GM12891 (cell line): ENCODE measurements around the gene TRAPPC1.

ENCODE experiments used
- DNase-seq: peaks from one replicate; pipeline ENCODE4 v3.0.0; 2011; ENCODE audit warnings: low spot score; ENCODE audit not compliant: insufficient read length
- FAIRE-seq: peaks from 2 replicates; lab custom pipeline; 2011; peaks lifted over from hg19 to GRCh38; lab: Jason Lieb, UNC
- PAX5 ChIP-seq: IDR thresholded peaks from 2 replicates; pipeline ENCODE4 v1.6.1; 2011; ENCODE audit warnings: low read length, moderate library complexity, mild to moderate bottlenecking; ENCODE audit not compliant: insufficient read depth, severe bottlenecking
- POLR2A ChIP-seq: IDR thresholded peaks from 2 replicates; pipeline ENCODE4 v1.6.1; 2011; ENCODE audit warnings: low read depth, low read length, control low read depth
- POLR2AphosphoS5 ChIP-seq: IDR thresholded peaks from 2 replicates; pipeline ENCODE4 v1.6.1; 2011; ENCODE audit warnings: low read depth, low read length, control low read depth
- POU2F2 ChIP-seq: IDR thresholded peaks from 2 replicates; pipeline ENCODE4 v1.6.1; 2011; ENCODE audit warnings: low read depth, mild to moderate bottlenecking, control low read depth, low read length, moderate library complexity
- SPI1 ChIP-seq: IDR thresholded peaks from 2 replicates; pipeline ENCODE4 v1.6.1; 2011; ENCODE audit warnings: low read depth, low read length, control low read depth
- TAF1 ChIP-seq: IDR thresholded peaks from 2 replicates; pipeline ENCODE4 v1.6.1; 2011; ENCODE audit warnings: low read depth, low read length, control low read depth

TRAPPC1 gene

GRCh38 chr17:7909089-7909488 lies 22.7 kb downstream of the TRAPPC1 start:
- no peak for TF ChIP-seq SPI1
- FAIRE-seq (no peak), DNase-seq (no peak)

- DNase-seq, result no peak
- FAIRE-seq, result no peak
- TF ChIP-seq PAX5, result no peak
- TF ChIP-seq POU2F2, result no peak
- TF ChIP-seq POLR2AphosphoS5, result no peak
- TF ChIP-seq POLR2A, result no peak
- no peak for TF ChIP-seq SPI1
Observed at GRCh38 chr17:7903154-7904103, 28.3 kb downstream of the TRAPPC1 start.

- DNase-seq, result no peak
- TF ChIP-seq POU2F2, result no peak
- TF ChIP-seq SPI1, result no peak
- no peak for TF ChIP-seq TAF1
- peak; percentile 74 for FAIRE-seq
Observed at GRCh38 chr17:7897773-7898172, 34.0 kb downstream of the TRAPPC1 start.

- DNase-seq (no peak), FAIRE-seq (no peak)
- TF ChIP-seq POLR2AphosphoS5, result no peak
- TF ChIP-seq SPI1, result no peak
- no peak for TF ChIP-seq TAF1
- TF ChIP-seq POLR2A, result no peak
- no peak for TF ChIP-seq PAX5
- TF ChIP-seq POU2F2, result no peak
Observed at GRCh38 chr17:7897090-7897489, 34.7 kb downstream of the TRAPPC1 start.

GRCh38 chr17:7894866-7895265 lies 36.9 kb downstream of the TRAPPC1 start:
- FAIRE-seq (no peak), DNase-seq (no peak)
- no peak for TF ChIP-seq POU2F2
- no peak for TF ChIP-seq TAF1
- TF ChIP-seq SPI1, result no peak
- no peak for TF ChIP-seq PAX5
- no peak for TF ChIP-seq POLR2A
- TF ChIP-seq POLR2AphosphoS5, result no peak

- no peak for TF ChIP-seq POU2F2
- no peak for TF ChIP-seq POLR2AphosphoS5
- no peak for TF ChIP-seq PAX5
- no peak for TF ChIP-seq SPI1
- TF ChIP-seq TAF1, result no peak
- no peak for TF ChIP-seq POLR2A
- no peak for FAIRE-seq
- DNase-seq, result no peak
Observed at GRCh38 chr17:7894226-7894625, 37.5 kb downstream of the TRAPPC1 start.

- no peak for FAIRE-seq
- no peak for TF ChIP-seq POLR2A
- DNase-seq, result no peak
Observed at GRCh38 chr17:7893187-7893880, 38.4 kb downstream of the TRAPPC1 start.

- no peak for DNase-seq
- FAIRE-seq, result no peak
- TF ChIP-seq PAX5, result no peak
- TF ChIP-seq SPI1, result no peak
- TF ChIP-seq POU2F2, result no peak
- no peak for TF ChIP-seq POLR2AphosphoS5
- TF ChIP-seq POLR2A, result no peak
- TF ChIP-seq TAF1, result no peak
Observed at GRCh38 chr17:7889166-7889955, 42.4 kb downstream of the TRAPPC1 start.

GRCh38 chr17:7888184-7888920 lies 43.4 kb downstream of the TRAPPC1 start, which contains the start of gene CHD3:
Gene CHD3 (plus strand): TSS chr17:7888789. CDS start chr17:7889001, 212 bp downstream.
- TF ChIP-seq POU2F2, result no peak
- no peak for DNase-seq
- no peak for FAIRE-seq
